ENCODE measurements around the gene KRT80.

The KRT80 gene

GRCh38 chr12:52137746-52138145, 54.1 kb downstream of the KRT80 start:
- DNase-seq (ENCODE audit: low read depth in 2 of 2): no peak

DNA sequence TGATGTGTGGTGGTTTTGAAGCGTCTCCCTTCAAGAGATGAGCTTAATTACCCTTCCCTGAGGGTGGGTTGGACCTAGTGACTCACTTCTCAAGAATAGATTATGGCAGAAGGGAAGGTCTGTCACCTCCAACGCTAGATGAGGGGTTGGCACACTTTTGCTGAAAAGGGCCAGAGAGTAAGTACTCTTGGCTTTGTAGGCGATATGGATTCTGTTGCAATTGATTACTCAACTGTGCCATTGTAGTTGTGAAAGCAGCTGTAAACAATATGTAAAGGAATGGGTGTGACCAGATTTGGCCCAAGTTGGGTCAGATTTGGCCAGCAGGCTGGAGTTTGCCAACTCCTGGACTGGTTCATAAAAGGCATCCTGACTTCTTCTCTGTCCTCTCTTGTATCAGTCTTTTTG, 59.1 kb downstream of the KRT80 start:
- DNase-seq (ENCODE audit: low read depth in 2 of 2): no peak

DNA sequence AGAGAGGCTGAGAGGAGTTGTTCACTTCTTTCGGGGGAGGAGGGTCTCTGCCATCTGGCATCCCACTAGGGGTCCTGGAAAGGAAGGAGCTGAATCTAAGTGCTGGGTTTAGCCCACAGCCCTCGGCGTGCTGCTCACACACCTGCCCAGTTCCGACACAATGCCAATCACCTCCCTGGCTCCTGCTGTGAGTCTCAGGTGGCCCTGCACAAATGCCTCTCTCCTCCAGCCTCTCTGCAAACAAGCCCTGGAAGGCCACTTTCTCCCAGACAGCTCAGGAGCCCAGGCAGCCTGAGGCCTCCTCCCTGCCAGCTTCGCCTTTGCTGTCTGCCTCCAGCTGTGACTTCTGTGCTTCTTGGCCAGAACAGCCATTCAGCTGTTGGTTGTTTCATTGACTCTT, 61.1 kb downstream of the KRT80 start:
- no peak for DNase-seq (ENCODE audit: low read depth in 2 of 2)

DNA sequence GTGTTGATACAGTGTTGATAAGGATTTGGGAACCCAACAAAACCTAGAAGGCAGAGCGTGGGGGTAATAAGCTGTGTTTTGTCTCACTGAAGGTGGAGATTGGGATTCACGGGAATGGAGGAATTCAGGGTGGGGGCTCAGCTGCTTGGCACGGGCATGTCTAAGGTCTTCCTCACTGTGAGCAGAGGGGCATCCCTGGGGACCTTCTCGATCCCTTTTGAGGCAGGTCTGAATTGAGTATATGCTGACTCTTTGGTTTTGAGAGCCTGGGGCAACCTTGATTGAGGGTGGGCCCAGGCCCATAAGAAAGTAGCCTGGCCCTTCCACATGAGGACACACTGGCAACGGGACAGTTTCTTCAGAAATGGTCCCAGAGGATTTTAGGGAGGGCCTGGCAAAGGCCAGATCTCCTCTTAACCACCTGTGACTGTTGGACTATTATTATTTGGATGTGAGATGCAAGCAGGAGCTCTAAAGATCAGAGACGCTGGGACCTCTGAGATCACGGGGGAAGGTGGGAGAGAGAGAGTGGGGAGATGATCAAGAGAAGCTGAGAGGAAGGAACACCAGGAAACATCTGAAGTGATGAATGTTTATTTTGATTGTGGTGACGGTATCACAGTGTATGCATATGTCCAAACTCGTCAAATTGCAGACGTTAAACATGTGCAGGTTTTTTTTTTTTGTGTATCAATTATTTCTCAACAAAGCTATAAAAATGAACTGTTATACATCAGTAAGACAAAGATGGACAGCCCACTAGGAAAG, 63.9 kb downstream of the KRT80 start:
- DNase-seq (ENCODE audit: low read depth in 2 of 2): no peak

GRCh38 chr12:52126605-52127578, 64.9 kb downstream of the KRT80 start:
- DNase-seq (ENCODE audit: low read depth in 2 of 2): no peak

GRCh38 chr12:52126050-52126604, 65.7 kb downstream of the KRT80 start:
- no peak for DNase-seq (ENCODE audit: low read depth in 2 of 2)

GRCh38 chr12:52125476-52125900, 66.3 kb downstream of the KRT80 start:
- no peak for DNase-seq (ENCODE audit: low read depth in 2 of 2)

GRCh38 chr12:52123487-52124186, 68.2 kb downstream of the KRT80 start:
- no peak for DNase-seq (ENCODE audit: low read depth in 2 of 2)

DNA sequence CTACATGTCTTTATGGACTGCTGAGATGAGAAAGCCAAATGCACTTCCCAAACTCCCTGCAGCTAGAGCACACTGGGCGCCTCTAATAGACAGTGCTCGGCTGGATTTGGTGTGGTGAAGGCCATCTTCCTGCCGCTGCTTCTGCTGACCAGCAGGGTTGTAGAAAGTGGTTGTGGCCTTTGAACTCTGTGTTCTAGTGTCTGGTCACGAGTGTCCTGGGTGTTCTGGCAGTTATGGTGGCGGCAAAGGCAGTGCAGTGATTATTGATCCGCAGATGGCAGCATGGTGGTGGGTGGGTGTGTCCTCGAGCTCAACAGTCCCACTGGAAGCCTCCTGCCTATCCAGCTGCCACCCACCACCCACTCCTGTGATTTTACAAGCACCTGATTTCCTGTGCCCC, 68.9 kb downstream of the KRT80 start:
- DNase-seq (ENCODE audit: low read depth in 2 of 2): no peak

- DNase-seq (ENCODE audit: low read depth in 2 of 2): no peak
Measured at GRCh38 chr12:52122540-52122871, 69.3 kb downstream of the KRT80 start.

- DNase-seq (ENCODE audit: low read depth in 2 of 2): peak; percentile 14 to 44
Measured at GRCh38 chr12:52121824-52122539, 69.8 kb downstream of the KRT80 start.

DNA sequence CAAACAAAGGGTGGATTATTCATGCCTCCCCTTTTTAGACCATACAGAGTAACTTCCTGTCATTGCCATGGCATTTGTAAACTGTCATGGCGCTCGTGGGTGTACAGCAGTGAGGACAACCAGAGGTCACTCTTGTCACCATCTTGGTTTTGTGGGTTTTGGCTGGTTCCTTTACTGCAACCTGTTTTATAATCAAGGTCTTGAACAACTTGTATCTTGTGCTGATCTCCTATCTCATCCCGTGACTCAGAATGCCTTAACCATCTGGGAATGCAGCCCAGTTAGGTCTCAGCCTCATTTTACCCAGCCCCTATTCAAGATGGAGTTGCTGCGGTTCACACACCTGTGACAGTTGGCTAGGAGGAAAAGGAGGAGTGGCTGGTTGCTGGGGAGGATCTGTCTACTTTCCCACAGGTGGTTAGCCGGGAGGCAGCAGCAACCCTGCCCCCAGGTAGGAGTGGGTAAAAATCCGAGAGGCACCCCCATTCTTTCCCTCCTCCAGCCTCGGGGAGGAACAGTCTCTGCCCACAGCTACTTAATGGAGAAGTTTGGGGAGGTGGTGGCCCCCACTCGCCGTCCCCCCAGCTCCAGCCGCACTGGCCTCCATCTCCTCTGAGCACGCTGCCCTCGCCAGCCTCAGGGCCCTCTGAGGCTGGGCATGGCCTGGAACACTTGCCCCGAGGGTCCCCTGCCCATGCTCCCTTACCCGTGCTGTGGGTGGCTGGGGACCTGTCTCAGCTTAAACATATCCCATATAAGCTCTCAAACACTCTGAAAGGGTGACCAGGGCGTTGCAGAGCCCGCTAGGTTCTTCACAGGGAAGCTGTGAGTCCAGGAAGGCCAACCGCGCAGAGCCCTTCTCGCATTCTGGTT, 70.6 kb downstream of the KRT80 start:
- DNase-seq (ENCODE audit: low read depth in 2 of 2): no peak

DNA sequence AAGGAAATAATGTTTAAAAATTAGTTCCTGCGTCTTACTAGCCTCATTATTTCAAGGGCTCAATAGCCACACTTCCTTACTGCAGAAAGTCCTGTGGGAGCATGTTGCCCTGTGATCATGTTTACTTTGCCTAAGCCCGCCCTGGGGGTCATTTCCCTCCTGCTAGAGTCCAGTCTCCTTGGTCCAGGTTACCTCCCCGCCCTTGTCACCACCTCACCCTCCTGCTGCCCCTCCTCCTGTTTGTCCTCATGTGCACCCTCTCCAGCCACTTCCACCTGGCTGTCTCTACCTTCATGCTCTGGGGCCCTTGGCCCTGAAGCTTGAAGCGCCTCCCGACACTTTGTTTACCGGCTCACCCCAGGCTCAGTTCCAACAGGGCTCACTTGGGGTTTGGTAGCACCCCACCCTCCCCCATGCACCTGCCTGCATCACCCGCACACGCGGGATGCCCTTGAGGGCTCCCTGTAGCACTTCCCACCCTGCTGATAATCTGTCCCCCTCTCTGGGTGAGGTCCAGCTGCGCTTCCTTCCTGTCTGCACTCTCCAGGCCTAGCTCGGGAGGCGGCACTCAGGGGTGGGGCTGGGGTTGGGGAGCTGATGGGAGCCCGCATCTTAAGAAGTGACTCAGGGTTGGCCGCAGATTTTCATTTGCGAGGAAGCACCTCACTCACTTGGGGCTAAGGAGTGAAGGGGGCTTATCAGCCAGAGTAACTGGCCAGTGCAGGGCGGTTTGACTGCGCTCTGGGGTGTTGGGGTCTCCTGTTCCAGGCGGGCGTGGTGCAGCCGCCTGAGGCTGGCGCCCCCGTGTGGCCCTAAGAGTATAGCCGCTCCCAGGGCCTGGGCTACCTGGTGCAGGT, 72.2 kb downstream of the KRT80 start:
- DNase-seq (ENCODE audit: low read depth in 2 of 2): peak in 1 of 2 donors; percentile 14
